HL-60/S4 treated with retinoic acid at 250 ng/mL for 4 days and 3 days (cell line): ENCODE measurements around the gene RBP5.

Experiments
- in situ Hi-C: fragments of 300-500 bp; cut with MboI; formaldehyde crosslinking; loops from 2 replicates; pipeline ENCODE4 v1.7.0; 2022; ENCODE audit warnings: low sequenced_read_pairs

RBP5 gene

DNA sequence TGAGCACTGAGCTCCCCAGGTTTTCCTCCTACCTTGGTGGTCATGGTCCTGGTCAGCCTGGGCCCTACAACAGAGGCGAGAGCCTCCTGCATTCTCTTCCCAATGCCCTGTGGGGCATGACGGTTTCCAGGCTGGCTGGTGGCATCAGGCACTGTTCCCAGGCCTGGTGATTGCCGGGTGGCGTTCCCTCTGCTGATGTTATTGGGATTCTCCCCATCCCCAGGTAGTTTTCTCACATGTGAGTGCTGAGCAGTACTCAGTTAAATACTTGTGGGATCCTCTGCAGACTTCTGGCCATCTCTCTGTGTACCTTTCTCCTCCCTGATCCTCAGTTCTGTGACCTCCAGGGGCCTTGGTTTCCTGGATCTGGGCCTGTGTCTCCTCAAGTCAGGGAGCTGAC is 52.2 kb downstream of the RBP5 start:
- in situ Hi-C loops = no loop called here

- in situ Hi-C loops = no loop called here
These were observed 52.8 kb downstream of the RBP5 start for GRCh38 chr12:7075939-7076338.

GRCh38 chr12:7075518-7075917 is 53.2 kb downstream of the RBP5 start:
- in situ Hi-C loops = no loop called here

- in situ Hi-C loops = no loop called here
These were observed 54.7 kb downstream of the RBP5 start for GRCh38 chr12:7073946-7074345.
